Activated T-helper 1 cell treated with anti-CD3 and anti-CD28 coated beads, Interleukin-12 subunit alpha, Interleukin-12 subunit beta, Interleukin-2, Interleukin-4 antibody, amounts not matched to agents 30 ng/mL and 10 ng/mL and 1 ng/mL, durations not matched to agents 14 hours and 24 hours and 36 hours (primary cell): ENCODE results near the gene POGLUT2. TPM values are rescaled to one million over a fixed set of nuclear protein-coding genes. Genes with fewer than 3 reads are reported as not detected.

ENCODE experiments used
- DNase-seq: peaks from one replicate; pipeline ENCODE4 v3.0.0; 2021; ENCODE audit warnings: low spot score
- H3K27ac Mint-ChIP-seq: one replicate; pipeline ENCODE4 v1.8.0; 2021; ENCODE audit warnings: mild to moderate bottlenecking, mixed read lengths
- H3K27me3 Mint-ChIP-seq: one replicate; pipeline ENCODE4 v1.8.0; 2022; ENCODE audit warnings: mild to moderate bottlenecking, moderate library complexity, mixed read lengths; ENCODE audit not compliant: insufficient read depth
- H3K36me3 Mint-ChIP-seq: one replicate; pipeline ENCODE4 v1.8.0; 2021; ENCODE audit warnings: low read depth, mixed read lengths
- H3K4me1 Mint-ChIP-seq: one replicate; pipeline ENCODE4 v1.8.0; 2021; ENCODE audit warnings: low read depth, mixed read lengths
- H3K4me3 Mint-ChIP-seq: one replicate; pipeline ENCODE4 v1.8.0; 2021; ENCODE audit warnings: mild to moderate bottlenecking, moderate library complexity, mixed read lengths
- H3K9me3 Mint-ChIP-seq: one replicate; pipeline ENCODE4 v1.8.0; 2021; ENCODE audit warnings: mixed read lengths
- intact Hi-C: fragments of 100-400 bp; cut with micrococcal nuclease; formaldehyde crosslinking; loops from one replicate; pipeline ENCODE4 v1.15.1; 2024
- total RNA-seq: library from RNA; stranded (reverse); gene quantifications from 2 replicates; pipeline ENCODE4 v1.2.3, GENCODE V29; 2022

The POGLUT2 gene
- total RNA-seq, 1 donor from 2014 or later, result 15.8 TPM

GRCh38 chr13:102742101-102742500 is 56.7 kb downstream of the POGLUT2 start:
- Mint-ChIP-seq H3K9me3 (peaks cover 28% of the 10 kb centered on the region), H3K27me3 (peaks cover 17% of the 10 kb centered on the region)

More at GRCh38 chr13:102742101-102742500, 56.7 kb downstream of the POGLUT2 start:
- intact Hi-C loops, result no loop called here
- Mint-ChIP-seq H3K36me3 (no peaks in the 10 kb centered on the region), H3K4me3 (no peak overlapping the region), H3K4me1 (no peaks in the 10 kb centered on the region), H3K27ac (no peak overlapping the region)
- no peak for DNase-seq

Other genes with a start within 250 kb of the POGLUT2 start
- gene TPP2, start 202.0 kb downstream of the POGLUT2 start, total RNA-seq, result 77.0 and 78.9 TPM in 2 replicates
- gene METTL21C, start 103.9 kb downstream of the POGLUT2 start, total RNA-seq, result not detected in 2 replicates
- gene TEX30, start 25.2 kb downstream of the POGLUT2 start, total RNA-seq, result 60.2 and 66.0 TPM in 2 replicates
- gene BIVM, start 143 bp upstream of the POGLUT2 start, total RNA-seq, result 34.4 and 35.6 TPM in 2 replicates
- gene ERCC5, start 47.1 kb upstream of the POGLUT2 start, total RNA-seq, result 40.3 and 42.4 TPM in 2 replicates